Measurements from ENCODE around the gene WAC. TPM values are rescaled to one million over a fixed set of nuclear protein-coding genes. Genes with fewer than 3 reads are reported as not detected.
"Not testable (repeated sequence)": the region's sequence is repeated elsewhere in the genome, so short reads cannot be mapped to it uniquely, and the experiment has no call there.

Gene WAC
- total RNA-seq, 4 donors from 2014 or later = 55.7 to 83.4 (median 69.6) TPM

- ATAC-seq = no peak
- in situ Hi-C loops (cut with MboI; ENCODE audit: low sequenced_read_pairs in 4 of 4) = no loop called here
These were observed 23.6 kb upstream of the WAC start for GRCh38 chr10:28509286-28509685.

GRCh38 chr10:28514648-28515047 lies 18.3 kb upstream of the WAC start:
- Histone ChIP-seq H3K9me3 (no peaks in the 10 kb centered on the region), H3K4me3 (no peak overlapping the region), H3K27me3 (no peaks in the 10 kb centered on the region), H3K36me3 (no peaks in the 10 kb centered on the region), H3K27ac (no peak overlapping the region), H3K4me1 (no peaks in the 10 kb centered on the region)
- DNase-seq (no peak), ATAC-seq (no peak)
- intact Hi-C loops (cut with DNase I; ENCODE audit: low total_unique reads) = no loop called here
- in situ Hi-C loops (cut with MboI; ENCODE audit: low sequenced_read_pairs in 4 of 4) = no loop called here
- no peak for TF ChIP-seq CTCF (IDR thresholded peaks at IDR 0.05 in 4 of 5, conservative IDR thresholded peaks at IDR 0.05 in 1 of 5)
- TF ChIP-seq POLR2A (IDR thresholded peaks at IDR 0.05) = no peak

More at GRCh38 chr10:28509286-28509685, 23.6 kb upstream of the WAC start:
- no peaks in the 10 kb centered on the region for H3K36me3 ChIP-seq
- H3K4me3 ChIP-seq = no peak overlapping the region
- H3K27ac ChIP-seq = no peak overlapping the region
- intact Hi-C loops (cut with DNase I; ENCODE audit: low total_unique reads) = no loop called here
- H3K27me3 ChIP-seq = peaks cover 0 to 5% (median 0%) of the 10 kb centered on the region in 3 donors
- TF ChIP-seq CTCF (IDR thresholded peaks at IDR 0.05 in 4 of 5, conservative IDR thresholded peaks at IDR 0.05 in 1 of 5) (no peak), POLR2A (IDR thresholded peaks at IDR 0.05) (no peak)
- no peaks in the 10 kb centered on the region for H3K4me1 ChIP-seq
- no peaks in the 10 kb centered on the region for H3K9me3 ChIP-seq
- no peak for DNase-seq

- in situ Hi-C loops (cut with MboI; ENCODE audit: low sequenced_read_pairs in 4 of 4) = no loop called here
- no peak for ATAC-seq
These were observed 12.6 kb upstream of the WAC start for GRCh38 chr10:28520346-28520745.

GRCh38 chr10:28520828-28521227 lies 12.1 kb upstream of the WAC start:
- H3K4me1 ChIP-seq; DNase-seq; H3K27me3 ChIP-seq; ATAC-seq; in situ Hi-C loops (cut with MboI; ENCODE audit: low sequenced_read_pairs in 4 of 4); H3K27ac ChIP-seq; intact Hi-C loops (cut with DNase I; ENCODE audit: low total_unique reads); H3K4me3 ChIP-seq; H3K9me3 ChIP-seq: not testable (repeated sequence)
- peaks cover 3 to 15% of the 10 kb centered on the region in 2 donors for H3K36me3 ChIP-seq

More at GRCh38 chr10:28520346-28520745, 12.6 kb upstream of the WAC start:
- H3K9me3 ChIP-seq = peaks cover 0 to 8% (median 0%) of the 10 kb centered on the region in 3 donors
- H3K27ac ChIP-seq = no peak overlapping the region
- no peaks in the 10 kb centered on the region for H3K27me3 ChIP-seq
- TF ChIP-seq POLR2A (IDR thresholded peaks at IDR 0.05) (no peak), CTCF (IDR thresholded peaks at IDR 0.05 in 4 of 5, conservative IDR thresholded peaks at IDR 0.05 in 1 of 5) (no peak)
- H3K4me3 ChIP-seq = no peak overlapping the region
- intact Hi-C loops (cut with DNase I; ENCODE audit: low total_unique reads) = no loop called here
- H3K36me3 ChIP-seq = peaks cover 3 to 15% of the 10 kb centered on the region in 2 donors
- no peaks in the 10 kb centered on the region for H3K4me1 ChIP-seq
- no peak for DNase-seq

- ATAC-seq; H3K27ac ChIP-seq; H3K9me3 ChIP-seq; in situ Hi-C loops (cut with MboI; ENCODE audit: low sequenced_read_pairs in 4 of 4); intact Hi-C loops (cut with DNase I; ENCODE audit: low total_unique reads); H3K4me3 ChIP-seq; H3K27me3 ChIP-seq; H3K4me1 ChIP-seq; DNase-seq: not testable (repeated sequence)
- peaks cover 3 to 15% of the 10 kb centered on the region in 2 donors for H3K36me3 ChIP-seq
These were observed 11.0 kb upstream of the WAC start for GRCh38 chr10:28521961-28522360.

GRCh38 chr10:28523725-28524252 lies 9.1 kb upstream of the WAC start:
- no peak for TF ChIP-seq POLR2A (IDR thresholded peaks at IDR 0.05)
- TF ChIP-seq CTCF (IDR thresholded peaks at IDR 0.05 in 4 of 5, conservative IDR thresholded peaks at IDR 0.05 in 1 of 5) = no peak
- Histone ChIP-seq H3K27ac (no peak overlapping the region), H3K4me3 (no peak overlapping the region), H3K36me3 (peaks cover 3 to 15% of the 10 kb centered on the region in 2 donors), H3K27me3 (no peaks in the 10 kb centered on the region), H3K4me1 (no peaks in the 10 kb centered on the region), H3K9me3 (peaks cover 0 to 8% (median 0%) of the 10 kb centered on the region in 3 donors)
- no peak for DNase-seq
- no peak for ATAC-seq
- in situ Hi-C loops (cut with MboI; ENCODE audit: low sequenced_read_pairs in 4 of 4) = no loop called here
- intact Hi-C loops (cut with DNase I; ENCODE audit: low total_unique reads) = no loop called here

Measured in gastrocnemius medialis (tissue), 4 donors.